Neural cell (in vitro differentiated cells): ENCODE results near the gene IL2RG.

Experiments
- EZH2 ChIP-seq: fragments of 200-600, 300-800 bp; shearing (Covaris generic), sonication (generic); IDR thresholded peaks from 2 replicates; pipeline ENCODE4 v1.6.1; 2014; ENCODE audit warnings: antibody characterized with exemption, low read length, borderline replicate concordance, mild to moderate bottlenecking; ENCODE audit not compliant: insufficient read depth, poor library complexity, severe bottlenecking
- RAD21 ChIP-seq: fragments of 450-650 bp; conservative IDR thresholded peaks from 2 replicates; pipeline ENCODE4 v1.6.1; 2014; ENCODE audit warnings: antibody characterized with exemption, mild to moderate bottlenecking, moderate library complexity
- TAF1 ChIP-seq: IDR thresholded peaks from 2 replicates; pipeline ENCODE4 v1.6.1; 2012; ENCODE audit warnings: low read depth
- TF ChIP-seq, protein P1 (sequence below): fragments of 450-650 bp; IDR thresholded peaks from 2 replicates; pipeline ENCODE4 v1.5.1; 2014; ENCODE audit warnings: antibody characterized with exemption, mild to moderate bottlenecking, moderate library complexity; ENCODE audit not compliant: poor library complexity, severe bottlenecking
- TF ChIP-seq, protein P2 (sequence below): IDR thresholded peaks from 2 replicates; pipeline ENCODE4 v1.6.1; 2012; ENCODE audit warnings: borderline replicate concordance

- TF ChIP-seq, protein P1, sequence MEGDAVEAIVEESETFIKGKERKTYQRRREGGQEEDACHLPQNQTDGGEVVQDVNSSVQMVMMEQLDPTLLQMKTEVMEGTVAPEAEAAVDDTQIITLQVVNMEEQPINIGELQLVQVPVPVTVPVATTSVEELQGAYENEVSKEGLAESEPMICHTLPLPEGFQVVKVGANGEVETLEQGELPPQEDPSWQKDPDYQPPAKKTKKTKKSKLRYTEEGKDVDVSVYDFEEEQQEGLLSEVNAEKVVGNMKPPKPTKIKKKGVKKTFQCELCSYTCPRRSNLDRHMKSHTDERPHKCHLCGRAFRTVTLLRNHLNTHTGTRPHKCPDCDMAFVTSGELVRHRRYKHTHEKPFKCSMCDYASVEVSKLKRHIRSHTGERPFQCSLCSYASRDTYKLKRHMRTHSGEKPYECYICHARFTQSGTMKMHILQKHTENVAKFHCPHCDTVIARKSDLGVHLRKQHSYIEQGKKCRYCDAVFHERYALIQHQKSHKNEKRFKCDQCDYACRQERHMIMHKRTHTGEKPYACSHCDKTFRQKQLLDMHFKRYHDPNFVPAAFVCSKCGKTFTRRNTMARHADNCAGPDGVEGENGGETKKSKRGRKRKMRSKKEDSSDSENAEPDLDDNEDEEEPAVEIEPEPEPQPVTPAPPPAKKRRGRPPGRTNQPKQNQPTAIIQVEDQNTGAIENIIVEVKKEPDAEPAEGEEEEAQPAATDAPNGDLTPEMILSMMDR = no peak
- TF ChIP-seq TAF1 = no peak
- no peak for TF ChIP-seq RAD21
- no peak for TF ChIP-seq EZH2
- TF ChIP-seq, protein P2, sequence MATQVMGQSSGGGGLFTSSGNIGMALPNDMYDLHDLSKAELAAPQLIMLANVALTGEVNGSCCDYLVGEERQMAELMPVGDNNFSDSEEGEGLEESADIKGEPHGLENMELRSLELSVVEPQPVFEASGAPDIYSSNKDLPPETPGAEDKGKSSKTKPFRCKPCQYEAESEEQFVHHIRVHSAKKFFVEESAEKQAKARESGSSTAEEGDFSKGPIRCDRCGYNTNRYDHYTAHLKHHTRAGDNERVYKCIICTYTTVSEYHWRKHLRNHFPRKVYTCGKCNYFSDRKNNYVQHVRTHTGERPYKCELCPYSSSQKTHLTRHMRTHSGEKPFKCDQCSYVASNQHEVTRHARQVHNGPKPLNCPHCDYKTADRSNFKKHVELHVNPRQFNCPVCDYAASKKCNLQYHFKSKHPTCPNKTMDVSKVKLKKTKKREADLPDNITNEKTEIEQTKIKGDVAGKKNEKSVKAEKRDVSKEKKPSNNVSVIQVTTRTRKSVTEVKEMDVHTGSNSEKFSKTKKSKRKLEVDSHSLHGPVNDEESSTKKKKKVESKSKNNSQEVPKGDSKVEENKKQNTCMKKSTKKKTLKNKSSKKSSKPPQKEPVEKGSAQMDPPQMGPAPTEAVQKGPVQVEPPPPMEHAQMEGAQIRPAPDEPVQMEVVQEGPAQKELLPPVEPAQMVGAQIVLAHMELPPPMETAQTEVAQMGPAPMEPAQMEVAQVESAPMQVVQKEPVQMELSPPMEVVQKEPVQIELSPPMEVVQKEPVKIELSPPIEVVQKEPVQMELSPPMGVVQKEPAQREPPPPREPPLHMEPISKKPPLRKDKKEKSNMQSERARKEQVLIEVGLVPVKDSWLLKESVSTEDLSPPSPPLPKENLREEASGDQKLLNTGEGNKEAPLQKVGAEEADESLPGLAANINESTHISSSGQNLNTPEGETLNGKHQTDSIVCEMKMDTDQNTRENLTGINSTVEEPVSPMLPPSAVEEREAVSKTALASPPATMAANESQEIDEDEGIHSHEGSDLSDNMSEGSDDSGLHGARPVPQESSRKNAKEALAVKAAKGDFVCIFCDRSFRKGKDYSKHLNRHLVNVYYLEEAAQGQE = no peak
Observed at GRCh38 chrX:71111141-71111843, at the start of gene IL2RG.
